WTC11 (cell line): ENCODE results near the gene STRA6. TPM values are rescaled to one million over a fixed set of nuclear protein-coding genes. Genes with fewer than 3 reads are reported as not detected.

Source experiments
- ATAC-seq: fragments of 200-7000 bp; cut with Tn5 transposase; 2 replicates; pipeline ENCODE4 v1.10.0; 2021; ENCODE audit warnings: mild to moderate bottlenecking, moderate library complexity
- CTCF ChIA-PET: fragments of 300-600 bp; sonication (Branson Sonifier 250); formaldehyde crosslinking; loops from one replicate; lab custom pipeline; 2021; ENCODE audit warnings: antibody characterized with exemption; lab: Charles Lee
- POLR2A ChIA-PET: fragments of 350-600 bp; sonication (Branson Sonifier 250); formaldehyde crosslinking; loops from one replicate; lab custom pipeline; 2021; ENCODE audit warnings: antibody characterized with exemption; lab: Charles Lee
- DNase-seq: peaks from one replicate; pipeline ENCODE4 v3.0.0; 2021; ENCODE audit warnings: low spot score
- H3K27ac Mint-ChIP-seq: 2 replicates; pipeline ENCODE4 v1.8.0; 2021; ENCODE audit warnings: mixed read lengths
- H3K27me3 Mint-ChIP-seq: 2 replicates; pipeline ENCODE4 v1.8.0; 2021; ENCODE audit warnings: low read depth, mild to moderate bottlenecking, moderate library complexity, mixed read lengths
- H3K36me3 Mint-ChIP-seq: 2 replicates; pipeline ENCODE4 v1.8.0; 2021; ENCODE audit warnings: mixed read lengths
- H3K4me1 Mint-ChIP-seq: 2 replicates; pipeline ENCODE4 v1.8.0; 2022; ENCODE audit warnings: mixed read lengths
- H3K4me3 Mint-ChIP-seq: 2 replicates; pipeline ENCODE4 v1.8.0; 2021; ENCODE audit warnings: mild to moderate bottlenecking, moderate library complexity, mixed read lengths
- H3K9me3 Mint-ChIP-seq: 2 replicates; pipeline ENCODE4 v1.8.0; 2021; ENCODE audit warnings: mixed read lengths
- AR ChIP-seq: fragments of 250-450 bp; sonication (Bioruptor Pico); IDR thresholded peaks from 2 replicates; pipeline ENCODE4 v1.9.0; 2021; ENCODE audit warnings: mild to moderate bottlenecking
- ATF2 ChIP-seq: sonication (generic); formaldehyde crosslinking; IDR thresholded peaks from 2 replicates; pipeline ENCODE4 v1.8.1; 2022; ENCODE audit warnings: low read depth, missing genetic modification reagents, borderline replicate concordance
- CDX4 ChIP-seq: fragments of 250-450 bp; sonication (Bioruptor Pico); IDR thresholded peaks from 2 replicates; pipeline ENCODE4 v1.9.0; 2021; ENCODE audit warnings: moderate library complexity, mild to moderate bottlenecking, inconsistent platforms, borderline replicate concordance
- FOXK1 ChIP-seq: sonication (generic); formaldehyde crosslinking; IDR thresholded peaks from 2 replicates; pipeline ENCODE4 v1.8.0; 2022; ENCODE audit warnings: mild to moderate bottlenecking, moderate library complexity, missing genetic modification reagents
- HMGA2 ChIP-seq: fragments of 250-450 bp; sonication (Bioruptor Pico); IDR thresholded peaks from 2 replicates; pipeline ENCODE4 v1.4.0; 2021; ENCODE audit warnings: mild to moderate bottlenecking, moderate library complexity
- JAZF1 ChIP-seq: fragments of 250-450 bp; sonication (Bioruptor Pico); IDR thresholded peaks from 2 replicates; pipeline ENCODE4 v1.9.0; 2021; ENCODE audit warnings: moderate library complexity, mild to moderate bottlenecking, inconsistent platforms
- MXD4 ChIP-seq: fragments of 250-450 bp; sonication (Bioruptor Pico); IDR thresholded peaks from 2 replicates; pipeline ENCODE4 v1.8.0; 2021; ENCODE audit warnings: mild to moderate bottlenecking, moderate library complexity, borderline replicate concordance
- NFE2L1 ChIP-seq: sonication (generic); formaldehyde crosslinking; IDR thresholded peaks from 2 replicates; pipeline ENCODE4 v1.8.1; 2023; ENCODE audit warnings: missing genetic modification reagents
- NR2C2 ChIP-seq: sonication (generic); formaldehyde crosslinking; IDR thresholded peaks from 2 replicates; pipeline ENCODE4 v1.8.0; 2022; ENCODE audit warnings: mild to moderate bottlenecking, missing genetic modification reagents
- RORB ChIP-seq: fragments of 250-450 bp; sonication (Bioruptor Pico); IDR thresholded peaks from 2 replicates; pipeline ENCODE4 v1.9.0; 2021; ENCODE audit warnings: mild to moderate bottlenecking
- STAT6 ChIP-seq: sonication (generic); formaldehyde crosslinking; conservative IDR thresholded peaks from 2 replicates; pipeline ENCODE4 v1.8.1; 2023; ENCODE audit warnings: mild to moderate bottlenecking, low read depth, missing genetic modification reagents, moderate library complexity
- TP53 ChIP-seq: sonication (generic); formaldehyde crosslinking; IDR thresholded peaks from 2 replicates; pipeline ENCODE4 v1.8.1; 2023; ENCODE audit warnings: mild to moderate bottlenecking, missing genetic modification reagents
- ZNF263 ChIP-seq: sonication (generic); formaldehyde crosslinking; IDR thresholded peaks from 2 replicates; pipeline ENCODE4 v1.8.1; 2022; ENCODE audit warnings: low read depth, mild to moderate bottlenecking, moderate library complexity, missing genetic modification reagents
- ZNF532 ChIP-seq: fragments of 250-450 bp; sonication (Bioruptor Pico); IDR thresholded peaks from 2 replicates; pipeline ENCODE4 v1.9.0; 2021; ENCODE audit warnings: mild to moderate bottlenecking, borderline replicate concordance
- total RNA-seq: library from RNA; stranded (reverse); gene quantifications from 3 replicates; pipeline ENCODE4 v1.2.3, GENCODE V29; 2021

The STRA6 gene
- total RNA-seq, 1 experiment from 2014 or later, result 23.2 TPM

- H3K4me1 Mint-ChIP-seq, result peaks cover 34% of the 10 kb centered on the region
- H3K27me3 Mint-ChIP-seq, result peaks cover 3% of the 10 kb centered on the region; the same call in 1 of the 2 replicates
- no peak overlapping the region for H3K4me3 Mint-ChIP-seq
- no peak overlapping the region for H3K27ac Mint-ChIP-seq
- no peak for ATAC-seq
- no peak for DNase-seq
- ChIA-PET POLR2A (interaction anchor here (0.6 kb wide), 1 partner anchor 89 kb away, joined by 3 read pairs; no protein-coding TSS in a partner anchor), CTCF (interaction anchor here (1.1 to 1.2 kb wide), 2 partner anchors 26 to 137 kb away, joined by 4 to 8 read pairs; no protein-coding TSS in a partner anchor)
- TF ChIP-seq ATF2, result no peak
- no peak for TF ChIP-seq STAT6 (CRISPR knock-in tag)
- TF ChIP-seq TP53 (CRISPR knock-in tag), result no peak
- no peak for TF ChIP-seq FOXK1 (CRISPR knock-in tag)
- no peak for TF ChIP-seq HMGA2
- no peak for TF ChIP-seq NR2C2
- TF ChIP-seq ZNF532 (CRISPR knock-in tag), result no peak
- no peak for TF ChIP-seq JAZF1
- TF ChIP-seq AR, result no peak
- no peak for TF ChIP-seq MXD4
- no peak for TF ChIP-seq NFE2L1
- no peak for TF ChIP-seq RORB (CRISPR knock-in tag)
- no peak for TF ChIP-seq CDX4
- TF ChIP-seq ZNF263, result no peak
- H3K9me3 Mint-ChIP-seq, result no peaks in the 10 kb centered on the region
- H3K36me3 Mint-ChIP-seq, result no peaks in the 10 kb centered on the region
Observed at GRCh38 chr15:74170071-74170844, 32.3 kb downstream of the STRA6 start.
